HG03175 (cell line): ENCODE data around the gene ZNF329.
"Not testable (repeated sequence)": the region's sequence is repeated elsewhere in the genome, so short reads cannot be mapped to it uniquely, and the experiment has no call there.

ENCODE experiments used
- ATAC-seq: cut with Tn5 transposase; IDR thresholded peaks from one replicate; pipeline ENCODE4 v1.9.1; 2021; ENCODE audit warnings: mild to moderate bottlenecking, moderate library complexity; ENCODE audit not compliant: unreplicated experiment

The ZNF329 gene

GRCh38 chr19:58150328-58150921, at the start of gene ZNF329:
Gene ZNF329 (minus strand): TSS chr19:58150789. CDS start chr19:58129503, 21,286 bp downstream.
- peak; percentile 70 for ATAC-seq

GRCh38 chr19:58196901-58197616, 46.5 kb upstream of the ZNF329 start:
- ATAC-seq = no peak

DNA sequence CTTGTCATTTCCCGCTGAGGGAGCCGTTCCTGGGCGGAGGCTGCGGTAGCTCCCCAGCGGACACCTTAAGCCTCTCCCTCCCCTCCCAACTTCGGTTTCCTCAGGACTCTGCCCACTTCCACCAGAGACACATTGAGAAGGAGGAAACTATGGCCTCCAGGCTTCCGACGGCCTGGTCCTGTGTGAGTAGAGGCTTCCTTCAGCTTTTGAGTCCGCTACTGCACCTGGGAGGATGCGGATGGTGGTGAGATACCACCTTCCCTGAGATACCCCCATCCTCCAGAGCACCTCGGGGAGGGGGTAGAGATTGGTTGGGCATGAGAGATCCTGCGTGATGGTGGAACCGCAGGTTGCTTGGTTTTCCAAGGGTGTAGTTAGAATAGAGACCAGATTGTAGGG, 33.2 kb upstream of the ZNF329 start:
- ATAC-seq = no peak

- ATAC-seq = peak; percentile 87
Measured at GRCh38 chr19:58182989-58183816, 32.6 kb upstream of the ZNF329 start, which contains the start of gene ZNF274. Gene ZNF274 (plus strand): TSS chr19:58183061. CDS start chr19:58183966, 905 bp downstream.

DNA sequence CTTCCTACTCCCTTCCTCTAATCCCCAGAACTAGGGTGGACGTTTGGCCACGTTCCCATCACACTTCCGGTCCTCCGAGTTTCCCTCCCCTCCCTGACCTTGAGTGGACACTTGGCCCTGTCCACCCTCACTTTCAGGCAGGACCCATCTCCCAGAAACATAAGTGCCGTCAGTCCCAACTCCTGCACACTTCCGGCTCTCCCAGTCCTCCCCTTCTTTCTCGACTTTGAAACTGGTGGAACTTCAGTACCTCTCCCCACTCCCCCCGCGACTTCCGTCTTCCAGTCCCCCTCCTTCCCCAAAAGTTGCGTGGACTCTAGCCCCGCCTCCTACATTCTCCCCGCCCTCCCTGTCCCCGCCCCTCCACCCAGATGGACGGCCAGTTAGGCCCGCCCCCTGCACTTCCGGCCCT, 32.0 kb upstream of the ZNF329 start:
- ATAC-seq = no peak

DNA sequence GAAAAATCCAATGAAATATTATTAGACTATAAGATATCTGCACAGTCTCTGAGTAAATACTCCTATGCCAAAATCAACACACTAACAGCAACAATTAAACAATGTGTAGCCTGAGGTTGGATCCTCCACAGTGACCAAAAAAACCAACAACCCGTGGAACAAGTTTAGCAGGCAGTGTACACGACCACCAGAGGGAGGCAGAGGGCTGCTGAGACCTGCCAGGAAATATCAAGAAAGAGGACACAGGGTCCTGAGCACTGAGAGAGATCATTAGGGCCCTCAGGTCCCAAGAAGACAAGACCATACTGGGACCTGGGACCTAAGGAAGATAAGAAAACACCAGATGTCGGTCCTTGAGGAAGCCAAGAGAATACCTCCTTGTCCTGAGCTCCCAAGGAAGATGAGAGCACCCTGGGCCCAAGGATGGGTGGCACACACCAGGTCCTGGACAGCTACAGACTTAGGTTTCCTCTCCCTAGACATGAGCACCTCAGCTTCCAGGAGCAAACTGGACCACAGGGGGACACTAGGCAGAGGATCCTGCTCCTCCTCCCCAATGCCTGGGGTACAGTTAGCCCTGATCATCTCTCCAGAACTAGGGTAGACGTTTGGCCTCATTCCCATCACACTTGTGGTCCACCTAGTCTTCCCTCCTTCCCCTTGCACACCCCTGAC, 31.4 kb upstream of the ZNF329 start:
- no peak for ATAC-seq

DNA sequence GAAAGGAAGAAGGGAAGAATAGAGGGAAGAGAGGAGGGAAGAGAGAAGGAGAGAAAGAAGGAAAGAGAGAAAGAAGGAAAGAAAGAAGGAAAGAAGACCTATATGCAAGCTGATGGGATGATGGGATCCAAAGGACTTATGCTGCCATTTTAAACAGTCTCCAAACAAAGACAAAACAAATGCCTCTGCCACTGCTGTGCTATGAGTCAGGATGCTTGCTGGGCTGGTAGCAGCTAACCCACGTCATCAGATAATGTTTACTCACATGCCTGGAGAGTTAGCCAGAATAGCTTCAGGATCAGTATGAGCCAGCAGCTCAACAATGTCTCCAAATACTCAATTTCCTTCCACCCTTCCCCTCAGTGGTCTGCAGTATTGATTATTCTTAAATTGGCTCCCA, 20.3 kb upstream of the ZNF329 start:
- ATAC-seq = no peak

- ATAC-seq = no peak
Measured at GRCh38 chr19:58166708-58167280, 16.2 kb upstream of the ZNF329 start.

DNA sequence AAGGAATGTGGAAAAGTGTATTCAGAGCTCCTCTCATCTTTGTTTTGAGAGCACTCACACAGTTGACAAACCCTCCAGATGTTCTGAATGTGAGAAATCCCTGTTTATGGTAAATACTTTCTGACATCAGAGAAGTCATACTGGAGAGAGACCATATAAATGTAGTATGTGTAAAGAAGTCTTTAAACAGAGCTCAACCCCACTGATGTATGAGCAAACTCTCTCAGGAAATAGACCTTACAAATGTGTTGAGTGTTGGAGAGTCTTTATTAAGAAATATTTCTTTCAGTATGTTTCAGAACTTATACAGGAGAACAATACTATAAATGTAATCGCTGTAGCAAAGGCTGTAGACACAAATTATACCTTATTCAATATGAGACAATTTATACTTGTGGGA, 15.7 kb upstream of the ZNF329 start:
- no peak for ATAC-seq

DNA sequence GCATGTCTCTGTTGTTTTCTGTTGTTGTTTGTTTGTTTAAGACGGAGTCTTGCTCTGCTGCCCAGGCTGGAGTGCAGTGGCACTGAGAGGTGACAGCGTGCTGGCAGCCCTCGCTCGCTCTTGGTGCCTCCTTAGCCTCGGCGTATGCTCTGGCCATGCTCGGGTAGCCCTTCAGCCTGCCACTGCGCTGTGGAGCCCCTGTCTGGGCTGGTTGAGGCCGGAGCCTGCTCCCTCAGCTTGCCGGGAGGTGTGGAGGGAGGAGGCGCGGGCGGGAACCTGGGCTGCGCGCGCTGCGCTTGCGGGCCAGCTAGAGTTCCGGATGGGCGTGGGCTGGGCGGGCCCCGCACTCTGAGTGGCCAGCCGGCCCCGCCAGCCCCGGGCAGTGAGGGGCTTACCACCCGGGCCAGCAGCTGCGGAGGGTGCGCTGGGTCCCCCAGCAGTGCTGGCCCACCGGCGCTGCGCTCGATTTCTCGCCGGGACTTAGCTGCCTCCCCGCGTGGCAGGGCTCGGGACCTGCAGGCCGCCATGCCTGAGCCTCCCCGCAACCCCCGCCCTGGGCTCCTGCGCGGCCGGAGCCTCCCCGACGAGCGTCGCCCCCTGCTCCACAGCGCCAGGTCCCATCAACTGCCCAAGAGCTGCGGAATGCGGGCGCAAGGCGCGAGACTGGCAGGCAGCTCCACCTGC, 6.6 kb upstream of the ZNF329 start:
- no peak for ATAC-seq

DNA sequence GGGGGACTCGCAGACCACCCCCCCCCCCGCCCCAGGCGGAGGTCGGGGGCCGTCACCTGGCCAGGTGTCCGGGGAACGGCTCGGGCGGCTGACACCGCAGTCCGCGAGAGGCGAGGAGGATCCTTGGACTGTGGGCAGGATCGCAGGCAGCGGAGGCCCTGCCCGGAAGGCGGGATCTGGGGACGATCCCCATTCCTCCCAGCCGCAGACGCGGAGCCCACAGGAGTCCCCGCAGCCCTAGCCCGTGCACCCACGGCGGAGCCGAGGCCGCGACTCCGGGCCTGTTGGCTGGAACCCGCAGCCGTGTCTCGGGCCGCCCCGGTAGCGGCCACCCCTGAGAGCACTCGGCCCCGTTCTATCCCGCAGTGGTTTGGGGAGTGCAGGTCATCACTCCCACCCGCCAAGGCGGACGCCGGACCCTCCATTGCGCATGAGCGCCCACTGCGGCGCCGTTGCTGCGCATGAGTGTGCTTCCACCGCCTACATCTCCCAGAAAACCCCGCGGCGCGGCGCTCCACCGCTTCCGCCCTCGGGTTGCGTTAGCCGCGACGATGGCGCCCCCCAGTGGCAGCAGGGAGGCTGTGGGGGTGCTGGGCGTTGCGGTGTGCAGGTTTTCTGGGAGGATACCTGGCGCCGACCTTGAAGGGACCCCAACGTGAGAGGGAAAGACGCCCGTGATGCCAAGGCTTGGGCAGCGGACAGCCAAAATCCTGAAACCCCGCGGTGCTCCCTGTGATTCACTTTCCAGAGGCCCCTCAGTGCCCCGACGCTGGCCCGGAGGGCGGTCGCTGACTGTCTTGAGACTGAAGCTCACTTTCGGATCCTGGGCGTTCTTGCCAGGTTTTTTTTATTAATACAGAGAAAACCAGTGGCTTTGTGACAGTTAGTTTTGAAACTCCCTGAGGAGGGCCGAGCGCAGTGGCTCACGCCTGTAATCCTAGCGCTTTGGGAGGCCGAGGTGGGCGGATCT, 4.4 kb upstream of the ZNF329 start:
- ATAC-seq = peak; percentile 77

DNA sequence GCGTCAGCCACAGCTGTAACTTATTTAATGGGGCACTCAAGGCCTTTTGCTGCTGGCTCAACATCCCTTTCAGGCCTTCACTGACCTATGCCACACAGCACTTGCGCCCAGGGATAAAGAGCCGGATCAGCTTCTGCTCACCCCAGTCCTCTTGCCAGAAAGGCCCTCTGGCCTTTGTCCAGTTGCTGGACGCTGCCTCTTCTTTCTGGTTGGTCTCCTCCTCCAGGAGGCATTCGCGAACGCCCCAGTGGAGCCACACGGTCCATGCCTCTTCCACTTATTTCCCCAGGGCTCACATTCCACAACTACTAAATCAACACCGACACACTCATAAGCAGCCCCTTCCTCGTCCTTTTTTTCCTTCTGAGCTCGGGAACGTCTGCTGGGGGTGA, 3.7 kb upstream of the ZNF329 start:
- no peak for ATAC-seq

- ATAC-seq = no peak
Measured at GRCh38 chr19:58153386-58153785, 2.8 kb upstream of the ZNF329 start.

DNA sequence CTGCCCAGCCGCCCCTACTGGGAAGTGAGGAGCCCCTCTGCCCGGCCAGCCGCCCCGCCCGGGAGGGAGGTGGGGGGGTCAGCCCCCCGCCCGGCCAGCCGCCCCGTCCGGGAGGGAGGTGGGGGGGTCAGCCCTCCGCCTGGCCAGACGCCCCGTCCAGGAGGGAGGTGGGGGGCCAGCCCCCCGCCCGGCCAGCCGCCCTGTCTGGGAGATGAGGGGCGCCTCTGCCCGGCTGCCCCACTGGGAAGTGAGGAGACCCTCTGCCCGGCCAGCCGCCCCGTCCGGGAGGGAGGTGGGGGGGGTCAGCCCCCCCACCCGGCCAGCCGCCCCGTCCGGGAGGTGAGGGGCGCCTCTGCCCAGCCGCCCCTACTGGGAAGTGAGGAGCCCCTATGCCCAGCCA, 3.1 kb downstream of the ZNF329 start:
- ATAC-seq = not testable (repeated sequence)

DNA sequence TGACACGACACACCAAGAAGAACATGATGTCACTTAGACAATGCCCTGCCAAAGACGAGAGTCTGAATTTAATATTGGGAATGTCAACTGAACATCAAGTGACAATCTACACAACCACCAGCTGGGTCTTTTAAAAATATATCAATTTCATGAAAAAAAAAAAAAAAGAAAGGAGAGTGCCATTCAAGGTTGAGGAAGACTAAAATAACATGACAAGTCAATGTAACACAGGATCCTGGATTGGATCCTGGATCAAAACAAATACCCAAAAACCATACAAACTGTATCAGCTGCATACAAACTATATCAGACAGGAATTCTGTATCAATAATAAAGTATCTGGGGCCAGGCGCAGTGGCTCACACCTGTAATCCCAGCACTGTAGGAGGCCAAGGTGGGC, 4.7 kb downstream of the ZNF329 start:
- ATAC-seq = no peak

DNA sequence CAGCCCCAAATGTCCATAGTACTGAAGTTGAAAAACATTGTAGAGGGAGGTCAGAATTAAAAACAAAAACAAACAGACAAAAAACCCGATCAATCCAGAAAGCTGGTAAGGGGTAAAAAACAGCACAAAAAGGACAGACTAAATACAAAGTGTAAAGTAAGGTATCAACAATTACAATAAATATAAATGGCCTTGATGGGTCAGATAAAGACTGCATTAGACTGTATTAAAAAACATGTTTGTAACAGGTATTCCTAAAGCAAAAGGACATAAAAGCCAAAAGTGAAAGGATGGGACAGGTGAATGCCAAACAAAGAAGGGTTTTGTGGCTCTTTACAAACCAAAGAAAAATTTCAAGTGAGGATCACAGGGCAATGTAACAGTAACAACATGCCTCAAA, 16.3 kb downstream of the ZNF329 start:
- ATAC-seq = no peak

GRCh38 chr19:58129284-58129683, 21.3 kb downstream of the ZNF329 start:
- ATAC-seq = no peak

- ATAC-seq = no peak
Measured at GRCh38 chr19:58128041-58128685, 22.4 kb downstream of the ZNF329 start.

GRCh38 chr19:58123354-58123753, 27.2 kb downstream of the ZNF329 start:
- no peak for ATAC-seq
